Activated naive CD8-positive, alpha-beta T cell treated with anti-CD3 and anti-CD28 coated beads for 36 hours (primary cell): ENCODE measurements around the gene TMC1. TPM values are rescaled to one million over a fixed set of nuclear protein-coding genes. Genes with fewer than 3 reads are reported as not detected.
"Not testable (repeated sequence)": the region's sequence is repeated elsewhere in the genome, so short reads cannot be mapped to it uniquely, and the experiment has no call there.

Experiments used
- DNase-seq: peaks from one replicate; pipeline ENCODE4 v3.0.0; 2021
- H3K27ac Mint-ChIP-seq: one replicate; pipeline ENCODE4 v1.8.0; 2022; ENCODE audit warnings: mild to moderate bottlenecking, moderate library complexity, mixed read lengths
- H3K27me3 Mint-ChIP-seq: one replicate; pipeline ENCODE4 v1.8.0; 2022; ENCODE audit warnings: mild to moderate bottlenecking, mixed read lengths
- H3K36me3 Mint-ChIP-seq: one replicate; pipeline ENCODE4 v1.8.0; 2021; ENCODE audit warnings: mild to moderate bottlenecking, mixed read lengths
- H3K4me1 Mint-ChIP-seq: one replicate; pipeline ENCODE4 v1.8.0; 2021; ENCODE audit warnings: mixed read lengths
- H3K4me3 Mint-ChIP-seq: one replicate; pipeline ENCODE4 v1.8.0; 2022; ENCODE audit warnings: mild to moderate bottlenecking, moderate library complexity, mixed read lengths
- H3K9me3 Mint-ChIP-seq: one replicate; pipeline ENCODE4 v1.8.0; 2022; ENCODE audit warnings: mixed read lengths
- total RNA-seq, 2 experiments: library from RNA; stranded (reverse); gene quantifications; one replicate each; pipeline ENCODE4 v1.2.3, GENCODE V29; 2021

The TMC1 gene
- not detected for total RNA-seq

GRCh38 chr9:72521416-72521815, at the start of gene TMC1:
Gene TMC1 (plus strand): TSS chr9:72521608. CDS start chr9:72648649, 127,041 bp downstream.
- not testable (repeated sequence) for H3K4me3 Mint-ChIP-seq, H3K36me3 Mint-ChIP-seq, DNase-seq, H3K27ac Mint-ChIP-seq, H3K9me3 Mint-ChIP-seq, H3K27me3 Mint-ChIP-seq
- peaks cover 18% of the 10 kb centered on the region for H3K4me1 Mint-ChIP-seq

GRCh38 chr9:72473474-72474261, 47.7 kb upstream of the TMC1 start:
- peak overlapping the region; percentile 76 for H3K27ac Mint-ChIP-seq
- H3K9me3 Mint-ChIP-seq = peaks cover 1% of the 10 kb centered on the region
- H3K4me3 Mint-ChIP-seq = peak overlapping the region; percentile 15
- H3K36me3 Mint-ChIP-seq = peaks cover 1% of the 10 kb centered on the region
- no peak for DNase-seq
- peaks cover 38% of the 10 kb centered on the region for H3K4me1 Mint-ChIP-seq
- no peaks in the 10 kb centered on the region for H3K27me3 Mint-ChIP-seq

GRCh38 chr9:72474676-72475075, 46.7 kb upstream of the TMC1 start:
- DNase-seq = no peak
- Mint-ChIP-seq H3K9me3 (peaks cover 2% of the 10 kb centered on the region), H3K27ac (no peak overlapping the region), H3K4me1 (peaks cover 46% of the 10 kb centered on the region), H3K27me3 (no peaks in the 10 kb centered on the region), H3K4me3 (no peak overlapping the region), H3K36me3 (peaks cover 1% of the 10 kb centered on the region)

- Mint-ChIP-seq H3K36me3 (peaks cover 1% of the 10 kb centered on the region), H3K4me3 (no peak overlapping the region)
Measured at GRCh38 chr9:72476100-72476499, 45.3 kb upstream of the TMC1 start.

GRCh38 chr9:72476617-72477437, 44.6 kb upstream of the TMC1 start:
- Mint-ChIP-seq H3K27ac (peak overlapping the region; percentile 62), H3K27me3 (no peaks in the 10 kb centered on the region), H3K4me1 (peaks cover 44% of the 10 kb centered on the region), H3K9me3 (peaks cover 2% of the 10 kb centered on the region), H3K36me3 (peaks cover 1% of the 10 kb centered on the region), H3K4me3 (no peak overlapping the region)
- DNase-seq = peak; percentile 40

More at GRCh38 chr9:72476100-72476499, 45.3 kb upstream of the TMC1 start:
- peaks cover 44% of the 10 kb centered on the region for H3K4me1 Mint-ChIP-seq
- no peaks in the 10 kb centered on the region for H3K27me3 Mint-ChIP-seq
- peaks cover 2% of the 10 kb centered on the region for H3K9me3 Mint-ChIP-seq
- no peak for DNase-seq
- no peak overlapping the region for H3K27ac Mint-ChIP-seq

- H3K4me1 Mint-ChIP-seq = peaks cover 42% of the 10 kb centered on the region
- peak overlapping the region; percentile 7 for H3K27ac Mint-ChIP-seq
- no peaks in the 10 kb centered on the region for H3K27me3 Mint-ChIP-seq
- DNase-seq = no peak
- H3K9me3 Mint-ChIP-seq = peaks cover 1% of the 10 kb centered on the region
- no peak overlapping the region for H3K4me3 Mint-ChIP-seq
- peaks cover 1% of the 10 kb centered on the region for H3K36me3 Mint-ChIP-seq
Measured at GRCh38 chr9:72477930-72478518, 43.4 kb upstream of the TMC1 start.

- peak overlapping the region; percentile 54 for H3K4me3 Mint-ChIP-seq
- H3K36me3 Mint-ChIP-seq = peaks cover 1% of the 10 kb centered on the region
- H3K4me1 Mint-ChIP-seq = peaks cover 34% of the 10 kb centered on the region
- no peaks in the 10 kb centered on the region for H3K27me3 Mint-ChIP-seq
- peaks cover 1% of the 10 kb centered on the region for H3K9me3 Mint-ChIP-seq
- H3K27ac Mint-ChIP-seq = no peak overlapping the region
- no peak for DNase-seq
Measured at GRCh38 chr9:72478966-72479365, 42.4 kb upstream of the TMC1 start.

- not testable (repeated sequence) for H3K27ac Mint-ChIP-seq, DNase-seq, H3K9me3 Mint-ChIP-seq, H3K4me3 Mint-ChIP-seq, H3K27me3 Mint-ChIP-seq, H3K36me3 Mint-ChIP-seq
- peaks cover 30% of the 10 kb centered on the region for H3K4me1 Mint-ChIP-seq
Measured at GRCh38 chr9:72480261-72480660, 41.1 kb upstream of the TMC1 start.

- peaks cover 1% of the 10 kb centered on the region for H3K9me3 Mint-ChIP-seq
- H3K27ac Mint-ChIP-seq = no peak overlapping the region
- H3K36me3 Mint-ChIP-seq = peaks cover 1% of the 10 kb centered on the region
- peaks cover 29% of the 10 kb centered on the region for H3K4me1 Mint-ChIP-seq
- H3K4me3 Mint-ChIP-seq = no peak overlapping the region
- no peaks in the 10 kb centered on the region for H3K27me3 Mint-ChIP-seq
- no peak for DNase-seq
Measured at GRCh38 chr9:72480921-72481320, 40.5 kb upstream of the TMC1 start.

GRCh38 chr9:72485821-72486593, 35.4 kb upstream of the TMC1 start:
- no peaks in the 10 kb centered on the region for H3K4me1 Mint-ChIP-seq
- H3K36me3 Mint-ChIP-seq = no peaks in the 10 kb centered on the region
- no peak overlapping the region for H3K4me3 Mint-ChIP-seq
- H3K27ac Mint-ChIP-seq = no peak overlapping the region
- DNase-seq = no peak
- H3K27me3 Mint-ChIP-seq = peaks cover 4% of the 10 kb centered on the region
- no peaks in the 10 kb centered on the region for H3K9me3 Mint-ChIP-seq

GRCh38 chr9:72486594-72486955, 34.8 kb upstream of the TMC1 start:
- Mint-ChIP-seq H3K27me3 (peaks cover 4% of the 10 kb centered on the region), H3K27ac (no peak overlapping the region), H3K4me1 (no peaks in the 10 kb centered on the region), H3K4me3 (no peak overlapping the region), H3K9me3 (no peaks in the 10 kb centered on the region), H3K36me3 (no peaks in the 10 kb centered on the region)
- no peak for DNase-seq

GRCh38 chr9:72487665-72488064, 33.7 kb upstream of the TMC1 start:
- not testable (repeated sequence) for DNase-seq, H3K27ac Mint-ChIP-seq, H3K4me3 Mint-ChIP-seq, H3K27me3 Mint-ChIP-seq, H3K36me3 Mint-ChIP-seq, H3K9me3 Mint-ChIP-seq, H3K4me1 Mint-ChIP-seq

- no peak for DNase-seq
- H3K27me3 Mint-ChIP-seq = peaks cover 9% of the 10 kb centered on the region
- no peak overlapping the region for H3K4me3 Mint-ChIP-seq
- no peaks in the 10 kb centered on the region for H3K9me3 Mint-ChIP-seq
- no peak overlapping the region for H3K27ac Mint-ChIP-seq
- no peaks in the 10 kb centered on the region for H3K36me3 Mint-ChIP-seq
- no peaks in the 10 kb centered on the region for H3K4me1 Mint-ChIP-seq
Measured at GRCh38 chr9:72489986-72490385, 31.4 kb upstream of the TMC1 start.

GRCh38 chr9:72491242-72491641, 30.2 kb upstream of the TMC1 start:
- no peak overlapping the region for H3K4me3 Mint-ChIP-seq
- H3K27ac Mint-ChIP-seq = no peak overlapping the region
- H3K27me3 Mint-ChIP-seq = peaks cover 9% of the 10 kb centered on the region
- H3K9me3 Mint-ChIP-seq = no peaks in the 10 kb centered on the region
- H3K36me3 Mint-ChIP-seq = no peaks in the 10 kb centered on the region
- no peaks in the 10 kb centered on the region for H3K4me1 Mint-ChIP-seq
- no peak for DNase-seq

GRCh38 chr9:72494051-72494450, 27.4 kb upstream of the TMC1 start:
- H3K4me3 Mint-ChIP-seq = no peak overlapping the region
- no peaks in the 10 kb centered on the region for H3K9me3 Mint-ChIP-seq
- H3K27ac Mint-ChIP-seq = no peak overlapping the region
- H3K4me1 Mint-ChIP-seq = no peaks in the 10 kb centered on the region
- no peak for DNase-seq
- peaks cover 9% of the 10 kb centered on the region for H3K27me3 Mint-ChIP-seq
- H3K36me3 Mint-ChIP-seq = no peaks in the 10 kb centered on the region
